Kidney epithelial cell (primary cell): ENCODE results near the gene EPB41L4B. TPM values are rescaled to one million over a fixed set of nuclear protein-coding genes. Genes with fewer than 3 reads are reported as not detected.

Experiments used
- DNase-seq: peaks from one replicate; pipeline ENCODE4 v3.0.0-alpha.2; 2010; ENCODE audit warnings: low read depth
- H3K27me3 ChIP-seq: 2 replicates; pipeline ENCODE4 v1.6.0; 2011; ENCODE audit warnings: low read length; ENCODE audit not compliant: control insufficient read depth, insufficient read depth
- H3K36me3 ChIP-seq: 2 replicates; pipeline ENCODE4 v1.5.1; 2011; ENCODE audit warnings: low read length; ENCODE audit not compliant: control insufficient read depth, insufficient read depth
- H3K4me3 ChIP-seq: 2 replicates; pipeline ENCODE4 v1.5.1; 2011; ENCODE audit warnings: low read depth, mild to moderate bottlenecking, control low read depth, low read length
- CTCF ChIP-seq: IDR thresholded peaks from 2 replicates; pipeline ENCODE4 v1.5.1; 2011; ENCODE audit warnings: mild to moderate bottlenecking, moderate library complexity, low read length, control low read depth, inconsistent platforms; ENCODE audit not compliant: insufficient read depth, poor library complexity, severe bottlenecking
- total RNA-seq: library from RNA; depleted of rRNA; stranded (reverse); fragments of >200 nt; gene quantifications from 2 replicates; pipeline ENCODE4 v1.2.3, GENCODE V29; 2015

EPB41L4B gene
- total RNA-seq, 1 donor from 2014 or later = 11.0 TPM

- Histone ChIP-seq H3K27me3 (no peaks in the 10 kb centered on the region), H3K4me3 (no peak overlapping the region), H3K36me3 (no peaks in the 10 kb centered on the region)
- DNase-seq = no peak
- TF ChIP-seq CTCF = no peak
These were observed 197.9 kb downstream of the EPB41L4B start for GRCh38 chr9:109122726-109123621.

Other genes with a start within 250 kb of the EPB41L4B start
- gene TMEM245, start 201.1 kb downstream of the EPB41L4B start, total RNA-seq = 42.0 and 44.5 TPM in 2 replicates
- under 0.01 and 0.14 TPM in 2 replicates for gene FRRS1L, start 153.8 kb downstream of the EPB41L4B start, total RNA-seq
- 29.6 and 33.6 TPM in 2 replicates for gene PTPN3, start 177.2 kb upstream of the EPB41L4B start, total RNA-seq